ENCODE data around the gene NR4A3.
"Not testable (repeated sequence)": the region's sequence is repeated elsewhere in the genome, so short reads cannot be mapped to it uniquely, and the experiment has no call there.

NR4A3 gene

GRCh38 chr9:99840072-99840471 is 18.4 kb downstream of the NR4A3 start:
- Histone ChIP-seq H3K4me1 (ENCODE audit: insufficient read depth, low read length) (no peaks in the 10 kb centered on the region), H3K36me3 (ENCODE audit: insufficient read depth, low read length) (peaks cover 6% of the 10 kb centered on the region), H3K27me3 (ENCODE audit: control insufficient read depth in 1 of 2, insufficient read depth in 2 of 2, low read length in 2 of 2) (no peaks in the 10 kb centered on the region), H3K9me3 (ENCODE audit: low read length) (no peaks in the 10 kb centered on the region), H3K9ac (ENCODE audit: low read length) (no peak overlapping the region), H3K4me3 (ENCODE audit: low read depth in 1 of 2, low read length in 2 of 2) (no peak overlapping the region), H3K27ac (ENCODE audit: low read depth, low read length) (no peak overlapping the region)

DNA sequence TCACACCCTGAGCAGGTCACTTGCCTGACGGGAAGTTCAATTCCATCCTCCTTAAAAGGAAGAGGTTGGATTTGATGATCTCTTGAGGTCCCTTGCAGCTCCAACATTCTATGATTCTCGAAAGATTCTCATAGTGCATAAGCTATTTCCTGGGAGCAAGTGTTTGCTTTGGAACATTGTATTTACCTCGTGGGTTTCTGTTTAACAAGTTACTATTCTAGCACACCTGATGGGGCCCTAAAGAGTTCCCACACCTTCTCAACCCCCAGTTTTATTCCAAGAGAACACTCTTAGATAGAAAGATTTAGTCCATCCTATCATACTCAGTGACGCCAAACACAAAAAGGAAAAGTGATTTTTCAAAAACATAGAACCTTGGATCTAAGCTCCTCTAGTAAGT is 23.4 kb downstream of the NR4A3 start:
- Histone ChIP-seq H3K9ac (ENCODE audit: low read length) (no peak overlapping the region), H3K36me3 (ENCODE audit: insufficient read depth, low read length) (peaks cover 33% of the 10 kb centered on the region), H3K27ac (ENCODE audit: low read depth, low read length) (no peak overlapping the region)

DNA sequence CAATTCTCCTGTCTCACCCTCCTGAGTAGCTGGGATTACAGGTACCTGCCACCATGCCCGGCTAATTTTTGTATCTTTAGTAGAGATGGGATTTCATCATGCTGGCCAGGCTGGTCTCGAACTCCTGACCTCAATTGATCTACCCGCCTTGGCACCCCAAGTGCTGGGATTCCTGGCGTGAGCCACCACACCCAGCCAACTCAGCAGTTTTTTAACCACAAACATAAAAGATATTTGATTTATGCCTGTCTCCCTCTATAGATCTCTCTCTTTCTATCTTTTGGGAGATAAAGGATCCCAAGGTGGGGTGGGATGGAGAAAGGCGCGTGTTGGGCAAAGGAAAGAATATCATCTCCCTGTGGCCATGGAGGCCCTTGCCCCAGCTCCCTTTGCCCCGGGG is 26.8 kb downstream of the NR4A3 start:
- no peaks in the 10 kb centered on the region for H3K27me3 ChIP-seq (ENCODE audit: control insufficient read depth in 1 of 2, insufficient read depth in 2 of 2, low read length in 2 of 2)
- no peaks in the 10 kb centered on the region for H3K9me3 ChIP-seq (ENCODE audit: low read length)
- no peaks in the 10 kb centered on the region for H3K4me1 ChIP-seq (ENCODE audit: insufficient read depth, low read length)
- H3K9ac ChIP-seq (ENCODE audit: low read length), result no peak overlapping the region
- no peak overlapping the region for H3K27ac ChIP-seq (ENCODE audit: low read depth, low read length)
- peaks cover 40% of the 10 kb centered on the region for H3K36me3 ChIP-seq (ENCODE audit: insufficient read depth, low read length)
- H3K4me3 ChIP-seq (ENCODE audit: low read depth in 1 of 2, low read length in 2 of 2), result no peak overlapping the region

More for the DNA sequence above, 23.4 kb downstream of the NR4A3 start:
- Histone ChIP-seq H3K27me3 (ENCODE audit: control insufficient read depth in 1 of 2, insufficient read depth in 2 of 2, low read length in 2 of 2) (no peaks in the 10 kb centered on the region), H3K9me3 (ENCODE audit: low read length) (no peaks in the 10 kb centered on the region), H3K4me1 (ENCODE audit: insufficient read depth, low read length) (no peaks in the 10 kb centered on the region), H3K4me3 (ENCODE audit: low read depth in 1 of 2, low read length in 2 of 2) (no peak overlapping the region)

GRCh38 chr9:99850736-99851499 is 29.2 kb downstream of the NR4A3 start:
- Histone ChIP-seq H3K9me3 (ENCODE audit: low read length) (no peaks in the 10 kb centered on the region), H3K9ac (ENCODE audit: low read length) (no peak overlapping the region), H3K27me3 (ENCODE audit: control insufficient read depth in 1 of 2, insufficient read depth in 2 of 2, low read length in 2 of 2) (no peaks in the 10 kb centered on the region), H3K4me3 (ENCODE audit: low read depth in 1 of 2, low read length in 2 of 2) (no peak overlapping the region), H3K27ac (ENCODE audit: low read depth, low read length) (no peak overlapping the region), H3K4me1 (ENCODE audit: insufficient read depth, low read length) (no peaks in the 10 kb centered on the region), H3K36me3 (ENCODE audit: insufficient read depth, low read length) (peaks cover 28% of the 10 kb centered on the region)

- H3K27ac ChIP-seq (ENCODE audit: low read depth, low read length), result no peak overlapping the region
- H3K4me1 ChIP-seq (ENCODE audit: insufficient read depth, low read length), result no peaks in the 10 kb centered on the region
- H3K36me3 ChIP-seq (ENCODE audit: insufficient read depth, low read length), result peaks cover 23% of the 10 kb centered on the region
- H3K27me3 ChIP-seq (ENCODE audit: control insufficient read depth in 1 of 2, insufficient read depth in 2 of 2, low read length in 2 of 2), result no peaks in the 10 kb centered on the region
- no peaks in the 10 kb centered on the region for H3K9me3 ChIP-seq (ENCODE audit: low read length)
- H3K4me3 ChIP-seq (ENCODE audit: low read depth in 1 of 2, low read length in 2 of 2), result no peak overlapping the region
- H3K9ac ChIP-seq (ENCODE audit: low read length), result no peak overlapping the region
Observed at GRCh38 chr9:99851500-99851822, 29.8 kb downstream of the NR4A3 start.

DNA sequence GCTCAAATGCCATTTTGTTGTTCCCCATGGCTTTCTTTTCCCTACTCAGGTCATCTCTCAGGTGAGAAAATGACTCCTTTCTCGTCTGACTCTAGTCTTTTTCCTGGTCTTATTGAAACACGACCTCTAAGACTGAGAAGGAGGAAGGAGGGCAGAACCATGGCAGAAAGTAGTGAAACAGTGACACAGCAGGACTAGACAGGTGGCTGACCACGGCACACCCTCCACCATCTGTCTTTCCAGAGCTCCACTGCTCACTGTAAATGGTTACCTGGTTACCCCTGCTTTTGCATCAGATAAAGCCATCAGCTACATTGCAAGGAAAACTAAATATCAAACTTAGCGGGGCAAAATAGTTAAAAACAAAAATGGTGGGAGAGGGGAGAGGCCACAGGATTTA is 30.9 kb downstream of the NR4A3 start:
- no peak overlapping the region for H3K4me3 ChIP-seq (ENCODE audit: low read depth in 1 of 2, low read length in 2 of 2)
- H3K36me3 ChIP-seq (ENCODE audit: insufficient read depth, low read length), result peaks cover 16% of the 10 kb centered on the region
- H3K27ac ChIP-seq (ENCODE audit: low read depth, low read length), result no peak overlapping the region
- H3K4me1 ChIP-seq (ENCODE audit: insufficient read depth, low read length), result no peaks in the 10 kb centered on the region
- H3K27me3 ChIP-seq (ENCODE audit: control insufficient read depth in 1 of 2, insufficient read depth in 2 of 2, low read length in 2 of 2), result no peaks in the 10 kb centered on the region
- H3K9me3 ChIP-seq (ENCODE audit: low read length), result no peaks in the 10 kb centered on the region
- H3K9ac ChIP-seq (ENCODE audit: low read length), result no peak overlapping the region

- Histone ChIP-seq H3K4me3 (ENCODE audit: low read depth in 1 of 2, low read length in 2 of 2) (no peak overlapping the region), H3K27ac (ENCODE audit: low read depth, low read length) (no peak overlapping the region), H3K27me3 (ENCODE audit: control insufficient read depth in 1 of 2, insufficient read depth in 2 of 2, low read length in 2 of 2) (no peaks in the 10 kb centered on the region), H3K36me3 (ENCODE audit: insufficient read depth, low read length) (peaks cover 6% of the 10 kb centered on the region), H3K9me3 (ENCODE audit: low read length) (no peaks in the 10 kb centered on the region), H3K9ac (ENCODE audit: low read length) (no peak overlapping the region), H3K4me1 (ENCODE audit: insufficient read depth, low read length) (no peaks in the 10 kb centered on the region)
Observed at GRCh38 chr9:99855467-99856176, 33.9 kb downstream of the NR4A3 start.

DNA sequence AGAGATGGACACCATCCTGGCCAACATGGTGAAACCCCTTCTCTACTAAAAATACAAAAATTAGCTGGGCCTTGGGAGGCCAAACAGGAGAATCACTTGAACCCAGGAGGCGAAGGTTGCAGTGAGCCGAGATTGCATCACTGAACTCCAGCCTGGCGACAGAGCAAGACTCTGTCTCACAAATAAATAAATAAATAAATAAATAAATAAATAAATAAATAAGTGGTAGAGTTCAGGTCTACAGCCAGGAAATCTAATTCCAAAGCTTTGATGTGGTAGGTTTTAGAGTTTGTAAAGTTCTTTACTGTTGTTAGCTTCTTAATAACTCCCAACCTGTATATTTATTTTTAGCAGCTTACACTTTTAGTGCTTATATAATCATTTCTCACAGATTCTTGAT is 35.9 kb downstream of the NR4A3 start:
- not testable (repeated sequence) for H3K27me3 ChIP-seq (ENCODE audit: control insufficient read depth in 1 of 2, insufficient read depth in 2 of 2, low read length in 2 of 2); H3K36me3 ChIP-seq (ENCODE audit: insufficient read depth, low read length); H3K4me1 ChIP-seq (ENCODE audit: insufficient read depth, low read length); H3K4me3 ChIP-seq (ENCODE audit: low read depth in 1 of 2, low read length in 2 of 2); H3K27ac ChIP-seq (ENCODE audit: low read depth, low read length); H3K9ac ChIP-seq (ENCODE audit: low read length); H3K9me3 ChIP-seq (ENCODE audit: low read length)

DNA sequence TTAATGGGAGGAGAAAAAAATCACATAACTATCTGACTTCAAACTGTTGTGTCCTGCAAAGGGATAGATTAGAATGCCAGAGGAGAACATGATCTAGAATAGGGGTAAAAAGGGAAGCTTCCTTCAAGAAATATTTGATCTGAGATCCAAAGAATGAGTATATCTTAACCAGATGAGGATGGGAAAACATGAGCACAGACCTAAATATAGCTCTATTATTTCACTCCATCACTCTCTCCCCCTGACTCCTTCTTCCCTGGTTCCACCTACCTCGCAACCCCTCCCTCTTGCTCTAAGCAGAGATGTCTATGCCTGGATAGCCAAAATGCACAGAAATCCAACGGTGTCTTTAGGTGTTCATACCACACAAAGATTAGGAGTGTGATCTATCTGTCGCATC is 36.4 kb downstream of the NR4A3 start:
- Histone ChIP-seq H3K27me3 (ENCODE audit: control insufficient read depth in 1 of 2, insufficient read depth in 2 of 2, low read length in 2 of 2) (no peaks in the 10 kb centered on the region), H3K9me3 (ENCODE audit: low read length) (no peaks in the 10 kb centered on the region), H3K27ac (ENCODE audit: low read depth, low read length) (no peak overlapping the region), H3K9ac (ENCODE audit: low read length) (no peak overlapping the region), H3K4me3 (ENCODE audit: low read depth in 1 of 2, low read length in 2 of 2) (no peak overlapping the region), H3K4me1 (ENCODE audit: insufficient read depth, low read length) (no peaks in the 10 kb centered on the region), H3K36me3 (ENCODE audit: insufficient read depth, low read length) (no peaks in the 10 kb centered on the region)

DNA sequence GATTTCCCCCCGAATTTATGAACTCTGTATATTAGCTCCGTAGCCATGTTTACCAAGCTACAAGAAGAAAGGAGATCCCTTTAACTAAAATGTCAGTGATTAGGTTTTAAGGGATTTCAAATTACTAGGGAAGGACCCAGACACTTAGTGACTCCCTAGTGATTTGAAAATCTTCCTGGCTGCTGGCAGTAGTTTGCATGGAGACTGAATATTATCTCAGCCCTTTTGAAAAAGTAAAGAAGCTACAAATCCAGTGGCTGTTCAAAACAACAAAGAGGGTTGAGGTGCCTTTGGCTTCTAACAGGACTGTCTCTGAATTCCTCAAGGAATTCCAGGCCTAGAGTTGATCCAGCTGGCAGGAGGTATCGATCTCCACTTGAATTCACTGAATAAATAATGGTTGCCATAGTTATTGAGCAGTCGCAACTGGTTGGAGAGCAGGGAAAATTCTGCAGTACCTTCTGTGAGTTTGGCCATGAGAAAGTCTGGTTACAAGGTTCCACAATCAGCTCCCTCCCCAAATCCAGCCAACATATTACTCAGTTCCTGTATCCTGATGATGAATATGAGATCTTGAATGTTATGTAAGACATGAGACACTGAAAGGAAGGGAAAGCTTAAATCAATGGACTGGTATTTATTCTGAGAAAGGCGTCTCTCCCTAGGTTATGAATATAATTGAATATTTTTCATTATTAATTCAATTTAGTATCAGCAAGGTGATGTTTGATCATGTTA is 37.7 kb downstream of the NR4A3 start:
- H3K4me1 ChIP-seq (ENCODE audit: insufficient read depth, low read length), result no peaks in the 10 kb centered on the region
- H3K4me3 ChIP-seq (ENCODE audit: low read depth in 1 of 2, low read length in 2 of 2), result no peak overlapping the region
- H3K27ac ChIP-seq (ENCODE audit: low read depth, low read length), result no peak overlapping the region
- no peaks in the 10 kb centered on the region for H3K9me3 ChIP-seq (ENCODE audit: low read length)
- H3K27me3 ChIP-seq (ENCODE audit: control insufficient read depth in 1 of 2, insufficient read depth in 2 of 2, low read length in 2 of 2), result no peaks in the 10 kb centered on the region
- H3K9ac ChIP-seq (ENCODE audit: low read length), result no peak overlapping the region
- H3K36me3 ChIP-seq (ENCODE audit: insufficient read depth, low read length), result no peaks in the 10 kb centered on the region

GRCh38 chr9:99860266-99860665 is 38.6 kb downstream of the NR4A3 start:
- Histone ChIP-seq H3K27me3 (ENCODE audit: control insufficient read depth in 1 of 2, insufficient read depth in 2 of 2, low read length in 2 of 2) (no peaks in the 10 kb centered on the region), H3K4me3 (ENCODE audit: low read depth in 1 of 2, low read length in 2 of 2) (no peak overlapping the region), H3K27ac (ENCODE audit: low read depth, low read length) (no peak overlapping the region)

More at GRCh38 chr9:99860266-99860665, 38.6 kb downstream of the NR4A3 start:
- Histone ChIP-seq H3K9ac (ENCODE audit: low read length) (no peak overlapping the region), H3K4me1 (ENCODE audit: insufficient read depth, low read length) (no peaks in the 10 kb centered on the region), H3K9me3 (ENCODE audit: low read length) (no peaks in the 10 kb centered on the region), H3K36me3 (ENCODE audit: insufficient read depth, low read length) (no peaks in the 10 kb centered on the region)

Data from muscle layer of colon (tissue), 2 donors.